Smooth muscle cell (in vitro differentiated cells): ENCODE measurements around the gene SYT5. TPM values are rescaled to one million over a fixed set of nuclear protein-coding genes. Genes with fewer than 3 reads are reported as not detected.

Source experiments
- DNase-seq: peaks from one replicate; lab custom pipeline; 2025; ENCODE audit not compliant: unreplicated experiment; lab: John Stamatoyannopoulos, UW
- H2AFZ ChIP-seq: fragments of 200-600 bp; sonication (generic); 2 replicates; pipeline ENCODE4 v1.6.0; 2016; ENCODE audit warnings: antibody characterized with exemption, low read depth, mild to moderate bottlenecking
- H3F3A ChIP-seq: fragments of 200-600 bp; sonication (generic); 2 replicates; pipeline ENCODE4 v1.6.0; 2017; ENCODE audit warnings: antibody characterized with exemption, low read depth
- H3K27ac ChIP-seq: fragments of 200-600 bp; sonication (generic); 2 replicates; pipeline ENCODE4 v1.5.1; 2016; ENCODE audit warnings: low read depth, mild to moderate bottlenecking
- H3K27me3 ChIP-seq: fragments of 200-600 bp; sonication (generic); 2 replicates; pipeline ENCODE4 v1.6.1; 2016; ENCODE audit warnings: low read depth, mild to moderate bottlenecking
- H3K36me3 ChIP-seq: fragments of 200-600 bp; sonication (generic); 2 replicates; pipeline ENCODE4 v1.5.1; 2016; ENCODE audit warnings: low read depth
- H3K4me1 ChIP-seq: fragments of 200-600 bp; sonication (generic); 2 replicates; pipeline ENCODE4 v1.5.1; 2016; ENCODE audit warnings: low read depth
- H3K4me2 ChIP-seq: fragments of 200-600 bp; sonication (generic); 2 replicates; pipeline ENCODE4 v1.6.0; 2016; ENCODE audit warnings: mild to moderate bottlenecking
- H3K4me3 ChIP-seq: fragments of 200-600 bp; sonication (generic); 2 replicates; pipeline ENCODE4 v1.5.1; 2016; ENCODE audit warnings: mild to moderate bottlenecking
- H3K79me2 ChIP-seq: fragments of 200-600 bp; sonication (generic); 2 replicates; pipeline ENCODE4 v1.6.0; 2016; ENCODE audit warnings: low read depth, mild to moderate bottlenecking
- H3K9ac ChIP-seq: fragments of 200-600 bp; sonication (generic); 2 replicates; pipeline ENCODE4 v1.6.0; 2016; ENCODE audit warnings: low read depth
- H3K9me3 ChIP-seq: fragments of 200-600 bp; sonication (generic); replicated peaks from 2 replicates; pipeline ENCODE4 v1.5.1; 2016; ENCODE audit warnings: low read depth
- H4K20me1 ChIP-seq: fragments of 200-600 bp; sonication (generic); 2 replicates; pipeline ENCODE4 v1.6.0; 2016; ENCODE audit warnings: low read depth
- WGBS: methylation state at CpG from one replicate; pipeline ENCODE4 v1.1.7; 2016; ENCODE audit warnings: low lambda C conversion rate; 5-methylcytosine and 5-hydroxymethylcytosine counted together
- polyA plus RNA-seq: library from polyadenylated mRNA; unstranded; fragments of >200 nt; fragmentation: Nextera tagmentation; extraction: Ambion mirVana; gene quantifications from 2 replicates; pipeline ENCODE4 v1.2.1, GENCODE V29; 2016
- total RNA-seq: library from RNA; depleted of rRNA; stranded (reverse); fragments of >200 nt; gene quantifications from 2 replicates; pipeline ENCODE4 v1.2.3, GENCODE V29; 2014
- TF ChIP-seq, protein P1 (sequence below): fragments of 200-600 bp; sonication (generic); IDR thresholded peaks from 2 replicates; pipeline ENCODE4 v1.5.1; 2017; ENCODE audit warnings: borderline replicate concordance, mild to moderate bottlenecking, antibody characterized with exemption; ENCODE audit not compliant: insufficient read depth, poor library complexity, severe bottlenecking

Gene SYT5
- total and polyA plus RNA-seq, 2 experiments from 2014 or later = not detected

- WGBS = 90% methylated on average over 12 of the region's 12 CpGs
- H3K27ac ChIP-seq = no peak within 1 kb of the TSS
These were observed 48.4 kb upstream of the SYT5 start, which contains the start of gene TMEM86B for GRCh38 chr19:55228403-55229031. Gene TMEM86B (minus strand): TSS chr19:55228763. CDS start chr19:55228741, 22 bp downstream.

DNA sequence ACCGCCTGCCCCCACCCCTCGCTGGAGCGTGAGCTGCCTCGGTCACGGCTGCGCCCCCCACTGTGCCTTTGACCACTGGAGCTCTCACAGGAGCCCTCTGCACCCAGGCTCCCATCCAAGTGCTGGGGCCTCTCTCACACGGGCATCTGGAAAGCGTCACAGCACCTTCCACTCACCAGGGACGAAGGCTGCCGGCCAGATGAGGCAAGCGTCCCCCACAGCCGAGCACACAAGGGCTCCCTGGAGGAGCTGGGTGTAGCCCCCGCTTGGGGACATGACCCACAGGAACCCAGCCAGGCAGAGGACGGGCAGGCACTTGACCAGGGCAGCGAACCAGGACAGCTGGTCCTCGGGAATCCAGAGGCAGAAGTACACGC lies 47.9 kb upstream of the SYT5 start:
- Histone ChIP-seq H3K4me2 (no peak overlapping the region), H2AFZ (no peak overlapping the region), H3F3A (no peaks in the 10 kb centered on the region), H3K36me3 (no peaks in the 10 kb centered on the region), H3K9me3 (no peaks in the 10 kb centered on the region), H3K27me3 (no peaks in the 10 kb centered on the region), H3K79me2 (no peaks in the 10 kb centered on the region), H3K9ac (no peak overlapping the region), H3K27ac (no peak overlapping the region), H4K20me1 (peaks cover 23% of the 10 kb centered on the region), H3K4me3 (no peak overlapping the region), H3K4me1 (no peaks in the 10 kb centered on the region)
- DNase-seq = no peak
- 80% methylated on average over 17 of the region's 17 CpGs for WGBS
- TF ChIP-seq, protein P1, sequence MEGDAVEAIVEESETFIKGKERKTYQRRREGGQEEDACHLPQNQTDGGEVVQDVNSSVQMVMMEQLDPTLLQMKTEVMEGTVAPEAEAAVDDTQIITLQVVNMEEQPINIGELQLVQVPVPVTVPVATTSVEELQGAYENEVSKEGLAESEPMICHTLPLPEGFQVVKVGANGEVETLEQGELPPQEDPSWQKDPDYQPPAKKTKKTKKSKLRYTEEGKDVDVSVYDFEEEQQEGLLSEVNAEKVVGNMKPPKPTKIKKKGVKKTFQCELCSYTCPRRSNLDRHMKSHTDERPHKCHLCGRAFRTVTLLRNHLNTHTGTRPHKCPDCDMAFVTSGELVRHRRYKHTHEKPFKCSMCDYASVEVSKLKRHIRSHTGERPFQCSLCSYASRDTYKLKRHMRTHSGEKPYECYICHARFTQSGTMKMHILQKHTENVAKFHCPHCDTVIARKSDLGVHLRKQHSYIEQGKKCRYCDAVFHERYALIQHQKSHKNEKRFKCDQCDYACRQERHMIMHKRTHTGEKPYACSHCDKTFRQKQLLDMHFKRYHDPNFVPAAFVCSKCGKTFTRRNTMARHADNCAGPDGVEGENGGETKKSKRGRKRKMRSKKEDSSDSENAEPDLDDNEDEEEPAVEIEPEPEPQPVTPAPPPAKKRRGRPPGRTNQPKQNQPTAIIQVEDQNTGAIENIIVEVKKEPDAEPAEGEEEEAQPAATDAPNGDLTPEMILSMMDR = no peak

More at GRCh38 chr19:55228403-55229031, 48.4 kb upstream of the SYT5 start, which contains the start of gene TMEM86B:
- Histone ChIP-seq H2AFZ (no peak within 1 kb of the TSS), H3K36me3 (no peaks in the 10 kb centered on the region), H3F3A (no peaks in the 10 kb centered on the region), H3K9me3 (no peaks in the 10 kb centered on the region), H3K4me2 (no peak within 1 kb of the TSS), H3K4me3 (no peak within 1 kb of the TSS), H3K4me1 (no peaks in the 10 kb centered on the region), H4K20me1 (peaks cover 28% of the 10 kb centered on the region), H3K9ac (no peak within 1 kb of the TSS), H3K79me2 (no peaks in the 10 kb centered on the region), H3K27me3 (no peaks in the 10 kb centered on the region)
- DNase-seq = no peak
- TF ChIP-seq, protein P1 = no peak

- Histone ChIP-seq H4K20me1 (peaks cover 17% of the 10 kb centered on the region), H3K36me3 (no peaks in the 10 kb centered on the region), H3K9ac (no peak overlapping the region), H3K4me3 (no peak overlapping the region), H2AFZ (no peak overlapping the region), H3K79me2 (no peaks in the 10 kb centered on the region), H3K27me3 (no peaks in the 10 kb centered on the region), H3K4me1 (no peaks in the 10 kb centered on the region), H3F3A (no peaks in the 10 kb centered on the region), H3K27ac (no peak overlapping the region), H3K4me2 (no peak overlapping the region), H3K9me3 (no peaks in the 10 kb centered on the region)
- DNase-seq = no peak
- WGBS = 97% methylated on average over 22 of the region's 25 CpGs
- TF ChIP-seq, protein P1 = no peak
These were observed 47.3 kb upstream of the SYT5 start for GRCh38 chr19:55227241-55228014.
